HS-5 (cell line): Measurements from ENCODE around the gene FARP1.
"Not testable (repeated sequence)": the region's sequence is repeated elsewhere in the genome, so short reads cannot be mapped to it uniquely, and the experiment has no call there.

Experiments
- DNase-seq: peaks from one replicate; pipeline ENCODE4 v3.0.0-alpha.2; 2012; ENCODE audit warnings: low read depth

Gene FARP1

DNA sequence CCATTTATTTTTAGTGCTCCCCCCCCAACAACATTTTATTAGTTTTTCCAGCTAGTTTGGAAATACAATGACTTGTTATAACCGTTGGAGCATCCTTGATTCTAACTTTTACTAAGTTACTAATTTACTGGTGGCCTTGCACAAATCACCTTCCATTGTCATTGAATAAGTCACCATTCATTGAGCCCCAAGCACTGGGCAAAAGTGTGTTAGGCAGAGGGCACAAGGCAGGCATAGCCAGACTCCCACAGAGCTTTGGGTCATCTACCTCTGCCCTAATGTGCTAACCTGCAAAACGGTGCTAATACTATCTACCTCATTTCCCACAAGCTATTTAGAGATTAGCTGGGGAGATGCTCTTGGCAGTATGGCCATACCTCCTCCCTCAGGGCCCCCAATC is 120.9 kb downstream of the FARP1 start:
- DNase-seq, result no peak

- DNase-seq, result no peak
These were observed 122.0 kb downstream of the FARP1 start for GRCh38 chr13:98264877-98265276.

DNA sequence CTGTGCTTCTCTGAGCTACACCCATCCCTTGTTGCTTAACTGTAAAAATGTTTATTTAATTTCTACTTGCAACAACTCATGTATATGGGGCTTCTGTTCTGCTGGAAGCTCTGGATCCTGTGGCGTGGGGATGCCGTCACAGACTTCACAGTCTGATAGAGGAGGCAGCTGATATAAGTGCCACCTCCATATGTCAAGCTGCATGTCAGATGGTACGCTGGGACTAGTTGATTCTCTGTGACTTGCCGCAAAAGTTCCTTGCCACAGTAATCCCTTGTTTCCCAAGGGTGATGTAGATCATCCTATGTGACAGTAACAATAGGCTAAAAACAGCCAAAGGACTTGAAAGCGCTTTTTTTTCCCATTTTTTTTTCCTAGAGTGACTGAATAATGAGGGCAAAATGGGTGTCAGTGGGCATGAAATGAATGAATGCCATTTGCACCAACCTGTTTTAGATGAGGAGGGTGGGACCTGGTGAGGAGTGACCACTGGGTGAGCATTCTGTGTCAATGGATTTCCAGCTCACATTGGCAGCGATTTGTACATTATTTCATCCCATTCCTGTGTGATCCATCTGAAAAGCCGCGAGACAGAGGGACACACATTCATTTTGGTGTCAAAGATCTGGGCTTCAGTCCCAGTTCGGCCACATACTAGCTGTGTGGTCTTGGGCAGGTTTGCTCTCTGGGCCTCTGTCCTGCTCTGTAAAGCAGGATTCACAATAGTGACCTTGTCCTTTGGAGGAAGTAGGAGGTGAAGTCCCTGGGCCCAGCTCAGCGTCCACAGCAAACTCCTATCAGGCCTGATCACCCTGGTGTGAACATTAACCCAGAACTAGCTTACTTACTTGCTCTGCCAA is 123.0 kb downstream of the FARP1 start:
- no peak for DNase-seq

DNA sequence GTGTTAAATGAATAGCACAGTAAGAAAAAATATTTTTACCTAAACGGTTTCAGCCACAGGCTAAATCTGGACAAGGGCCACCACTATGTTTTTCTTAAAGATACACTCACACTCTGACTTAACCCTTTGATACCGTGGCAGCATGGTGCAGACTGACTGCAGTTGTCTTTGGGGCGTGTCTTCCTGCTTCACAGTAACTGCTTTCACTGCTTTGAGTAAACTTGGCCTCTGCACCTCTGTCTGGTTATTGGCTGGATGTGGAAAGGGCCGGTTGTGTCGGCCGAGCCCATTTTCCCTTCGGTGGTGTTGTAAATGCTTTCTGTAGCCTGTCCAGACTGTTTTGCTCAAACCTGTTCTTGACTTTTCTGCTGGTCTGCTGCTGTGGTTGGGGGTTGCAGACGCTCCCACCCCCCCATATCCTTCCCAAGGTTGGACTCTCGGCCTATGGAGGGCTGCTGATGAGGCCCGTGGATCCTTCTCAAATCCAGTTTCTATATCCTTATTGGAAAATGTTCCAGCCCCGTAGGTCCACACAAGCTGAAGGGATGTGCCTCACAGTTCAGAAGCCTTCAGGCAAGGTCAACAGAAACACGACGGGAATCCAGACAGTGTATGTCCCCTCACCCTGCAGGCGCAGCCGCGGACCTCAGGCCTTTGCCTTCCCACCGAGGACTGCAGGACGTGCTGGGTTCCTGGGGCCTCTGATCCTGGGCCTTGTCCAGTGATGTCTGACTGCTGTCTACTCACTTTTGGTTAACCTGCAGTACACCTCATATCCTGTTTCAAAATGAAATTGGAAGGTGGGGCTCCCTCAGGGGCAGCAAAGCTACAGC is 124.4 kb downstream of the FARP1 start:
- no peak for DNase-seq

DNA sequence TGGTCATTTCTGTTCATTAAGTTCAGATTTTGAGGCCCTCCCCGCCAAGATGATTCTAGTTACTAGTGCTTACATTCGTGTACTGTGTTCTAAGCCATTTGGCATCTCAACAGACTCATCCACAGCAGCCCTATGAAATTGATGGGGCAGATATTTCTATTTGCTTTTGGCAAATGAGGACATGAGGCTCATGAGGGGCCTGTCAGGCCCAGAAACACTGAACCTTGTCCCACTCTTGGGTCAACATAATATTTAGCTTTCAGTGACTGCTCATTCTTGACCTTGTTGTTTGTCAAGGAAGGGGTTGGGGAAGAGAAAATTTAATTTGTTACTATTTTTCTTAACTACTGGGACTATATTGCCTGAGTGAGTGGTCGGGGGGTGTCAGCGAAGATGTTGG is 126.5 kb downstream of the FARP1 start:
- DNase-seq, result no peak

DNA sequence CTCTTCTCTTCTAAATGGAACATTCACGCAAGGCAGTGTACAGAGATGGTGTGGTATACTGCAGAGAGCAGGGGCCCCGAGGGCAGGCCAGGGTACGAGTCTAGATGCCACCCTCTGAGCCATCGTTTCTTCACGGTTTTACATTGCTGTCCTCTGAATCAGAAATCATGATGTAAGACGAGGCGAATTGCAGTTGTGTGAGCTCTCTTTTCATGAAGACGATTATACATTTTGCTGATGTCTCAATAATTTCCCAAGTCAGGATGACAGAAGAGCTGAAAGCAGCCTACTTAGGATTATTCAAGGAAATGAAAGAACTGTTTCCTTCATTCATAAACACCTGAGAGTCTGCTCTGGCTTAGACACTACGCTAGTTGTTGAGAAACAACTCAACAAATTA is 127.9 kb downstream of the FARP1 start:
- no peak for DNase-seq

DNA sequence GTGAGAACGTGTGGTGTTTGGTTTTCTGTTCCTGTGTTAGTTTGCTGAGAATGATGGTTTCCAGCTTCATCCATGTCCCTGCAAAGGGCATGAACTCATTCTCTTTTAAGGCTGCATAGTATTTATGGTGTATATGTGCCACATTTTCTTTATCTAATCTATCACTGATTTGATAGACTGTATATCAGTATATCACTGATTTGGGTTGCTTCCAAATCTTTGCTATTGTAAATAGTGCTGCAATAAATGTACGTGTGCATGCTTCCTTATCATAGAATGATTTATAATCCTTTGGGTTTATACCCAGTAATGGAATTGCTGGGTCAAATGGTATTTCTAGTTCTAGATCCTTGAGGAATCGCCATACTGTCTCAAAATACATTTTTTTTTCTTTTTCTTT is 128.8 kb downstream of the FARP1 start:
- DNase-seq, result not testable (repeated sequence)

- no peak for DNase-seq
These were observed 129.7 kb downstream of the FARP1 start for GRCh38 chr13:98272549-98272948.

DNA sequence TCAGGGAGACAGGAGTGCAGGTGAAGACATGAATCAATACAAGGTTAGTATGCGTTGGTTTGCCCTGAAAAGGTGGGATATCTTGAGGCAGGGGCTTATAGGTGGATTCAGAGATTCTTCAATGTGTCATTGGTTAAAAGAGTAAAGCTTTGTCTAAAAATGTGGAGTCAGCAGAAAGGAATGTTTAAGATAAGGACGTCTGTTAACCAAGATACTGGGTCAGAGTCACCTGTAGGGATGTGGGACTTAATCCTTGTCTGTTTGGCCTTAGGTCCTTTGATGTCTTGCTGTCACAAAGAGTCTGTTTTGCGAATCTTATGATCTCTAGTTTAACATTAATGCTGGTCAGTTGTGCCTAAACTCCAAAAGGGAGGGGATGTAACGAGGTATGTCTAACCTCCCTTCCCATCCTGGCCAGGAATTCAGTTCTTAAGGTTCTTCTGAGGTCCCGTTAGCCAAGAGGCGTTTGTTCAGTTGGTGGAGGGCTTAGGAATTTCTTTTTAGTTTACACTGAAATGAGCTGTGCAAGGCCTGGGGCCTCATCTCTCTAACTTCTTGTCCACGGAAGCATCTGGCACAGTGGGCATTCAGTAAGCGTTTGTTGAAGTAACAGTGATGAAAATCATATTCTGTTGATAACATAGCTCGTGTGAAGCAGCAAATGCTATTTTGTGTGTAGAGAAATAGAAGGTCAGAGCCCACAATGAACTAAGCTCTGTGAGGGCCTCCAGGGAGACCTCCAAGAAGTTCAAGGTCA is 130.4 kb downstream of the FARP1 start:
- no peak for DNase-seq

DNA sequence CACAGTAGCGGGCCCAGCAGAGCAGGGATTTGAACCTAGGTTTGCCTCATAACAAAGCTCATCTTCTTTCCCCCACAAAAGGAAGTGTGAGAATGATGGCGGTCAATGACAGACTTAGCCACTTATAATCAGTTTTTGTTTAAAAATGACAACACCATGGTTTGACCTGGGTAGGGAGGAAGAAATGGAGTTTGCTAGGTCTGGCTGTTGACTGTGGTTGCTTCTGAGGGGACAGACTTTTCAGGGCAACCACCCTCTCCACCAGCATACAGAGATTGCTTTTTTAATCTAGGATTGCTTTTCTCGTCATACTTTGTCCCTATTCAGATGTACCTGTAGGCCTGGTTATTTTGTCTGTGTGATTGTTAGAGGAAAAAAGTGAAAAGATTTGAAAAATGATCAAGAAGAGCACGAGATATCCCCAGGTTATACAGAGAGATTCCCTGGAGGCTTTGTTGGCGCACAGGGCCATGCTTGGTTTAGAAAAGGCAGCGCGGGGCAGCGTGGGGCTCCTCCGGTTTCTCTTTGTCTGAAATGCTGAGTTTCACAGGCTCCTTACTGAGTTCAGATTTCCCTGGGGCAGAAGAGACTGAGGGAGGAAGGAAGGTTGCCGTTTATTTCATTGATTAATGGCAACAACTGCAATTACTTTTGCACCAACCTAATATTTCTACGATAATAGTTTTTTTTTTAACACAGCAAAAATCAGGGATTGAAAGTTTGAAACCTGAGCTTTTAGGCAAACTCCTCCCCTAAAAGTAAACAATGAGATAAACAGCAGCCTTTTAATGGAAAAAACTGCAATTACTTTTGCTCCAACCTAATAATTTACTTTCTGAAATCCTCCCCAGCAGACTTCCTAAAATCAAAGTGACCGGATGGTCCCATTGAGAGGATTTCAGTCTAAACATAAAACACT is 131.2 kb downstream of the FARP1 start:
- no peak for DNase-seq

DNA sequence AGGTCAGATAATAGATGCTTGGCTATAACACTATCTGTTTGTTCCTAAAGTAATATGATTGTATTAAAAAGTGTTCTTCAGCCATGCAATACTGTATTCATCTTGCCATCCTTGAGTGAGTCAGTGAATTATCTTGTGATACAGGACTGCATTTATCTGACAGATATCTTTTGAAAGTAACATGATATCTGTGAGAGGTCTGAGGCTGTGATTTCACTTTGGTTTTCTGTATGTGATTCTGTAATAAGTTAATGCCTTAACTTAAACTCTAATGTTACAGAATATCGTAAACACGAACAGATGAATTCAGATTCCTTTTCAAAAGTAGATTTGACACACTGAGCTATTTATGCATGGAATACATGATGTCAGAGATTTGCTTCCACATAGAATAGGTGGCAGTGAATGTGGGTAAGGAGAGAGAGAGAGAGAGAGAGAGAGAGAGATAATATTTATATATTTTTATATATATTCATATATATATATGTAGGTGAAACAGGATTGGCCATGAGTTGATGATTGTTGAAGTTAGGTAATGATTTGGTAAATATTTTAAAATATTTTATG is 132.1 kb downstream of the FARP1 start:
- no peak for DNase-seq

GRCh38 chr13:98275681-98276171 is 132.8 kb downstream of the FARP1 start:
- DNase-seq, result no peak

- no peak for DNase-seq
These were observed 133.6 kb downstream of the FARP1 start for GRCh38 chr13:98276486-98276885.

DNA sequence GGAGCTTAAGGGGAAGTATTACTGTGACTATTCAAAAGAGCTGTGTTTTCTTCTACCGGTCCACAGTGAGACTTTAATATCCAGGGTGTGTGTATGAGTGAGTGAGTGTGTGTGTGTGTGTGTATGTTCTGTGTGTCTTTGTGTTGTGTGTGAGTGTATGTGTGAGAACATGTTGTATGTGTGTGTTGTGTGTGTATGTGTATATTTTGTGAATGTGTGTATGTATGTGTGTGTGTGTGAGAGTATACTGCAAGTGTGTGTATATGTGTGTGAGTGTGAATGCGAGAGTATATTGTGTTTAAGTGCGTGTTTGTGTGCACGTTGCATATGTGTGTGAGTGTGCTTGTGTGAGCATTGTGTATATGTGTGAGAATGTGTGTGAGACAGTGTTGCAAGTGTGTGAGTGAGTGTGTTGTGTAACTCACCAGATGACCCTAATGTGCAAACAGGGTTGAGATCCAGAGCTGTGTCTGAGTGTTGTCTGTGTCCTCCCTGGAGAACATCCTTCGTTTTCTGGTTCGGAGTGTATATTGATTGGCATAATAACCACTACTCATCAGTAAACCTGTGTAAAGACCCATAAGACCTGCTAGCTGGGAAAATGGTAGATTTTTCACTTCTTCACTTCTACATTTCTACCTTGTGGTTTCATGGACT is 135.3 kb downstream of the FARP1 start:
- no peak for DNase-seq

DNA sequence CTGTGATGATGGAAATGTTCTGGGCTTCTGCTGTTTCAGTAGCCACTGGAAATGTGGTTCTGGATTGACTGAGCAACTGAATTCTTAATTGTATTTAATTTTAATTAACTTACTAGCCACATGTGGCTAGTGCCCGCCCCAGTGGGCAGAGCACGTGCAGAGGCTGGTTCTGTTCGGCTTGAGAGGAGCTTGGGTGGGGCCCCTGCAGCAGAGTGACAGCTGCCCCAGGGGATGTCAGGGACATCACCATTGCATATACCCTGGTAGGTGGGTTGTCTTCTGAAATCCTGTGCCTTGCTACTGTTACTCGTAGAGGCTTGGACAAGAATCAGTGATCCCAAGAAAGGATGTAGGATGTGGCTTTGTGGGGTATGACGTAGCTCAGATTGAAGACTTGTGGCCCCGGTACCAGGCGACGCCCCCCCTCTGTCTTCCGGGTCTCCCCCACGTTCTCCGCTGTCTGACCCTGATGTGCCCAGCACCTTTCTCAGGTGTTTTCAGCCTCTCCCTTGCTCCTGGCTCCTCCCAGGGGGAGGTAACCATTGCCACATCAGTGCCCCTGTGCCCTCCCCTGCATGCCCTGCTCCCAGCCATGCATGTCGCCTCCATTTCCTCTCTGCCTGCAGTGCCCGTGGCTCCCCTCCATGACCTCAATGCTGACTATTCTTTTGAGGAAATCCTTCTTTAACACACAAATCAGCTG is 136.7 kb downstream of the FARP1 start:
- no peak for DNase-seq

GRCh38 chr13:98280176-98280510 is 137.2 kb downstream of the FARP1 start:
- DNase-seq, result no peak

DNA sequence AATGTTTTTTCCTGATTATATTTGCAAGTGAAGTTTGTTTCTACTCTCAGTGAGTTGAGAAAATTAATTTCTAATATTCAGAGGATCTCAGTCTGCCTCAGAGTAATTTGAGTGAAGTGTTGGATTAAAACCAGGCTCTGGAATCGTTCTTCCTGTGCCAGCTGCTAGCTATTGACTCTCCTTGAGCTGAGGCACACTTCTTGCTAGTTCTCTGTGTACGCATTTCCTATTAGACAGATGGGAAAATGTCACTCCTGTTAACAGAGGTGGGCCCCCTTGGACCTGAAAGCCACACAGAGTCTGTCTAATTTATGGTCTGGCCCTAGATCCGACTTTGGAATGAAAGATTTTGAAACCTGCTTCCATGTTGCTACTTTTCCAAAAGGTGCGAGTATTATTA is 141.8 kb downstream of the FARP1 start:
- no peak for DNase-seq

GRCh38 chr13:98285317-98285716 is 142.4 kb downstream of the FARP1 start:
- DNase-seq, result no peak

DNA sequence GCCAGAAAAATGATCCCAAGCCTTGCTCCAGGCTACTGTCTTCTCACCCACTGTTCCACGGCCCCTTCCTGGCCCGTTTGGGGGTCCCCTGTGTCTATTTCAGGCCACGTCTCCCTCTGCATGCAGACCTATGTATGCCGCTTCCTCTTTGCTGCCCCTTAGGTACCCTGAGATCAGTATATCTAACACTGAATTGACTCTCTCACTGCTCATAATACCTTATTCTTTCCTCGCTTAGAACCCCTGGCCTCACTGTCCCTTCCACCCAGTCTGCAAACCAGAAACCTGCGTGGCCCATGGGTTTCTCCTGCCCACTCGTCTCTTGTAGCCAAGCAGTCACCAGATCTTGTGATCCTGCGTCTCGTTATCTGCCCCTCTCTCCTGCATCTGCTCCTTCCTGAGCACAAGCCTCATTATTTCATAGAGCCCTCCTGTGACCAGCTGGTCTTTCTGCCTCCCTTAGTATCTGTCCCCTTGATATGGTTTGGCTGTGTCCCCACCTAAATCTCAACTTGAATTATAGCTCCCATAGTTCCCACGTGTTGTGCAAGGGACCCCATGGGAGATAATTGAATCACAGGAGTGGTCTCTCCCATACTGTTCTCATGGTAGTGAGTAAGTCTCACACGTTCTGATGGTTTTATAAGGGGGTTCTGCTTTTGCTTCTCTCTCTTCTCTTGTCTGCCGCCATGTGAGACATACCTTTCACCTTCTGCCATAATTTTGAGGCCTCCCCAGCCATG is 143.1 kb downstream of the FARP1 start:
- DNase-seq, result no peak
